Endothelial cell of umbilical vein (primary cell): Measurements from ENCODE around the gene KY. TPM values are rescaled to one million over a fixed set of nuclear protein-coding genes. Genes with fewer than 3 reads are reported as not detected.

Experiments
- BruUV-seq: library from RNA; stranded (reverse); fragments of 400-500 nt; replicated peaks from 2 replicates; lab custom pipeline; 2021; lab: Mats Ljungman, UMichigan
- CTCF ChIA-PET: fragments of 300-600, 350-600 bp; sonication (Branson Sonifier 250); formaldehyde crosslinking; loops from one replicate; lab custom pipeline; 2021; ENCODE audit warnings: antibody characterized with exemption, inconsistent platforms; lab: Charles Lee
- POLR2A ChIA-PET: fragments of 300-600, 350-600 bp; sonication (Branson Sonifier 250); formaldehyde crosslinking; loops from one replicate; lab custom pipeline; 2021; ENCODE audit warnings: antibody characterized with exemption, inconsistent platforms; lab: Charles Lee
- DNase-seq: peaks from one replicate; pipeline ENCODE4 v3.0.0-alpha.2; 2011; ENCODE audit warnings: low read depth, low spot score
- FAIRE-seq: peaks from 2 replicates; lab custom pipeline; 2011; peaks lifted over from hg19 to GRCh38; lab: Jason Lieb, UNC
- H2AFZ ChIP-seq: 2 replicates; pipeline ENCODE4 v1.6.0; 2012; ENCODE audit warnings: low read depth, low read length, control low read depth, inconsistent platforms
- H3K27ac ChIP-seq: 2 replicates; pipeline ENCODE4 v1.5.1; 2011; ENCODE audit warnings: low read depth, mild to moderate bottlenecking, control low read depth, low read length, moderate library complexity; ENCODE audit not compliant: insufficient read depth
- H3K27me3 ChIP-seq, 2 experiments: 2 replicates each; pipeline versions ENCODE4 v1.6.0 to v1.6.1; 2011; ENCODE audit warnings: low read length in 2 of 2, mixed read lengths in 1 of 2; ENCODE audit not compliant: control insufficient read depth in 2 of 2, insufficient read depth in 2 of 2
- H3K36me3 ChIP-seq, 2 experiments: 2 replicates in 1 of 2; 3 replicates in 1 of 2; pipeline ENCODE4 v1.5.1; 2011; ENCODE audit warnings: low read length in 2 of 2, mild to moderate bottlenecking in 1 of 2, moderate library complexity in 1 of 2; ENCODE audit not compliant: control insufficient read depth in 2 of 2, insufficient read depth in 2 of 2; ENCODE audit errors: extremely low read depth in 1 of 2
- H3K4me1 ChIP-seq: 3 replicates; pipeline ENCODE4 v1.5.1; 2011; ENCODE audit warnings: mild to moderate bottlenecking, low read length; ENCODE audit not compliant: control insufficient read depth, insufficient read depth; ENCODE audit errors: extremely low read depth
- H3K4me2 ChIP-seq: 2 replicates; pipeline ENCODE4 v1.6.1; 2011; ENCODE audit warnings: low read length, control low read depth, mixed read lengths; ENCODE audit not compliant: insufficient read depth
- H3K4me3 ChIP-seq, 3 experiments: fragments of 200-600 bp in 1 of 3; sonication (generic), shearing (Covaris generic) in 1 of 3; replicated peaks in 1 of 3; 2 replicates each; pipeline ENCODE4 v1.5.1; 2011 to 2016; ENCODE audit warnings: control low read depth in 3 of 3, low read length in 3 of 3, mild to moderate bottlenecking in 2 of 3, inconsistent platforms in 1 of 3, low read depth in 1 of 3, moderate library complexity in 1 of 3; ENCODE audit not compliant: insufficient read depth in 1 of 3
- H3K79me2 ChIP-seq: 2 replicates; pipeline ENCODE4 v1.6.0; 2012; ENCODE audit warnings: low read length, inconsistent platforms; ENCODE audit not compliant: control insufficient read depth, insufficient read depth
- H3K9ac ChIP-seq: replicated peaks from 2 replicates; pipeline ENCODE3; 2011; ENCODE audit warnings: low read length, control low read depth; ENCODE audit not compliant: insufficient read depth; ENCODE audit errors: extremely low read depth
- H3K9me1 ChIP-seq: replicated peaks from 3 replicates; pipeline ENCODE4 v1.6.0; 2011; ENCODE audit warnings: mild to moderate bottlenecking, low read length; ENCODE audit not compliant: control insufficient read depth, insufficient read depth; ENCODE audit errors: extremely low read depth
- H3K9me3 ChIP-seq: replicated peaks from 2 replicates; pipeline ENCODE4 v1.5.1; 2012; ENCODE audit warnings: low read length, inconsistent platforms; ENCODE audit not compliant: control insufficient read depth, insufficient read depth
- H4K20me1 ChIP-seq: replicated peaks from 2 replicates; pipeline ENCODE3; 2011; ENCODE audit warnings: mild to moderate bottlenecking, low read length; ENCODE audit not compliant: control insufficient read depth, insufficient read depth; ENCODE audit errors: extremely low read depth
- CTCF ChIP-seq, 2 donors: IDR thresholded peaks; 1 replicate in 1 of 2; 2 replicates in 1 of 2; pipeline ENCODE4 v1.5.1; 2011; ENCODE audit warnings: low read length in 2 of 2, mild to moderate bottlenecking in 2 of 2, moderate library complexity in 2 of 2, control low read depth in 1 of 2, inconsistent platforms in 1 of 2, low read depth in 1 of 2; ENCODE audit not compliant: insufficient read depth in 1 of 2; ENCODE audit errors: extremely low read depth in 1 of 2
- EZH2 ChIP-seq: IDR thresholded peaks from 2 replicates; pipeline ENCODE4 v1.6.1; 2012; ENCODE audit warnings: borderline replicate concordance, low read depth, mild to moderate bottlenecking, moderate library complexity, low read length, inconsistent platforms; ENCODE audit not compliant: severe bottlenecking
- GATA2 ChIP-seq: IDR thresholded peaks from 2 replicates; pipeline ENCODE4 v1.7.0; 2011; ENCODE audit warnings: low read depth, mild to moderate bottlenecking, moderate library complexity, mixed read lengths, low read length; ENCODE audit not compliant: insufficient read length, insufficient read depth
- JUN ChIP-seq: IDR thresholded peaks from 2 replicates; pipeline ENCODE4 v1.6.1; 2011; ENCODE audit warnings: borderline replicate concordance, low read depth; ENCODE audit not compliant: insufficient read length, insufficient read depth
- MAX ChIP-seq: IDR thresholded peaks from 2 replicates; pipeline ENCODE4 v1.6.1; 2011; ENCODE audit not compliant: insufficient read depth, insufficient read length
- MYC ChIP-seq: IDR thresholded peaks from one replicate; pipeline ENCODE4 v1.6.1; 2011; ENCODE audit warnings: mild to moderate bottlenecking, low read depth, low read length
- POLR2A ChIP-seq: IDR thresholded peaks from 2 replicates; pipeline ENCODE4 v1.6.1; 2012; ENCODE audit warnings: low read depth, mild to moderate bottlenecking, control low read depth, low read length
- POLR2AphosphoS5 ChIP-seq: IDR thresholded peaks from 2 replicates; pipeline ENCODE4 v1.6.1; 2012; ENCODE audit warnings: low read depth, mild to moderate bottlenecking, control low read depth, low read length, moderate library complexity; ENCODE audit not compliant: insufficient read depth
- dilution Hi-C: fragments of 300-500 bp; cut with MboI; formaldehyde crosslinking; loops from one replicate; pipeline ENCODE4 v1.15.0; 2019; ENCODE audit warnings: low sequenced_read_pairs; ENCODE audit not compliant: extremely low pct_ligation_motif_present
- intact Hi-C: fragments of 100-400 bp; cut with micrococcal nuclease; formaldehyde crosslinking; loops from one replicate; pipeline ENCODE4 v1.10.0; 2022
- polyA plus RNA-seq, 4 experiments: library from polyadenylated mRNA; depleted of rRNA in 3 of 4; stranded (reverse) in 3 of 4; unstranded in 1 of 4; fragments of >200 nt; gene quantifications; 2 replicates each; pipeline versions ENCODE4 v1.2.1 to v1.2.3, GENCODE V29; 2011 to 2012; ENCODE audit warnings: missing spikeins in 1 of 4
- total RNA-seq: library from RNA; stranded (reverse); gene quantifications from 2 replicates; pipeline ENCODE4 v1.2.3, GENCODE V29; 2021

KY gene
- total and polyA plus RNA-seq, 2 donors (not counting 3 experiments of a cell fraction or from before 2014, with no cell fraction given) = not detected

DNA sequence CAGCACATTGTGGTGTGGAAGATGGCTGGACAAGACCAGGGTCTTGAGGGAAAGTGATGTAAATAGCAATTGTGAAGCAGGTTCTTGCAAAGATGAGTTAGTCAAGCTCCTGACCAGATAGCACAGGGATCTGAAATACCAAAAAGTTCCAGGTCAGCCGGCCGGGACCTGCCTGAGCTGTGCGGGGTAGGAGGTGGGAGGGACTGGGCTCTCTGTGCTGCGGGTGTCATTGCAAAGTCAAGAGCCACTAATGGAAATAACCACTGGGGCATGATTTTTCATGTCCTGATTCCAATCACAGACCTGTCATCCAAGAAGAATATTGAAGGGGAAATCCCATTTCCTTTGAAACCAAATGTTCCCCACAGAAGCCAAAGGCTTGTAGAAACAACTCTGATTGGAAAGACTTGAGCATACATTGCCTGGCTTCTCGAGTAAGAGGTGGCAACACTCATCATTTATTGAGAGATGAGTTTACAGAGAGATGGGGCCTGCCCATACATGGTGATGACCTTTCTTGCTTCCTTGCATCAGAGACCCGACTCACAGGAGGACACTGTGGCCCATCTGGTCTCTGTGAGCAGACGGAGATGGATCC, 44.2 kb upstream of the KY start:
- no peak overlapping the region for H3K4me3 ChIP-seq
- no peak overlapping the region for H2AFZ ChIP-seq
- no peak for DNase-seq
- no peak overlapping the region for H3K9ac ChIP-seq
- ChIA-PET POLR2A (no interaction called here), CTCF (no interaction called here)
- no peaks in the 10 kb centered on the region for H3K4me1 ChIP-seq
- no peak overlapping the region for H3K4me2 ChIP-seq
- no peaks in the 10 kb centered on the region for H3K79me2 ChIP-seq
- H3K36me3 ChIP-seq = no peaks in the 10 kb centered on the region
- no peak for FAIRE-seq
- no peaks in the 10 kb centered on the region for H3K9me3 ChIP-seq
- no peaks in the 10 kb centered on the region for H3K9me1 ChIP-seq
- TF ChIP-seq POLR2A (no peak), CTCF (IDR thresholded peaks at IDR 0.05; ENCODE audit: extremely low read depth in 1 of 2, insufficient read depth in 1 of 2, low read depth in 1 of 2, low read length in 2 of 2) (no peak)
- dilution Hi-C loops (no loop called here), intact Hi-C loops (no loop called here)
- no TSS peak for BruUV-seq
- H4K20me1 ChIP-seq = no peaks in the 10 kb centered on the region
- peaks cover 0 to 5% of the 10 kb centered on the region in 2 experiments for H3K27me3 ChIP-seq
- no peak overlapping the region for H3K27ac ChIP-seq

- Histone ChIP-seq H3K9me1 (no peaks in the 10 kb centered on the region), H3K9ac (no peak overlapping the region), H3K27me3 (peaks cover 0 to 5% of the 10 kb centered on the region in 2 experiments), H3K36me3 (no peaks in the 10 kb centered on the region), H3K4me1 (no peaks in the 10 kb centered on the region), H3K27ac (no peak overlapping the region), H3K4me2 (no peak overlapping the region), H2AFZ (no peak overlapping the region), H3K4me3 (no peak overlapping the region), H4K20me1 (no peaks in the 10 kb centered on the region), H3K9me3 (no peaks in the 10 kb centered on the region), H3K79me2 (no peaks in the 10 kb centered on the region)
- intact Hi-C loops (no loop called here), dilution Hi-C loops (no loop called here)
- ChIA-PET POLR2A (no interaction called here), CTCF (no interaction called here)
- TF ChIP-seq POLR2AphosphoS5 = no peak
- TF ChIP-seq EZH2 = no peak
- TF ChIP-seq JUN = no peak
- no peak for TF ChIP-seq POLR2A
- TF ChIP-seq MAX = no peak
- TF ChIP-seq GATA2 = no peak
- no peak for TF ChIP-seq MYC
- DNase-seq (no peak), FAIRE-seq (no peak)
- no TSS peak for BruUV-seq
Observed at GRCh38 chr3:134694466-134694865, 43.6 kb upstream of the KY start.
